Dendritic cell treated with granulocyte-macrophage colony-stimulating factor and Interleukin-4, amounts not matched to agents 40 ng/mL and 50 ng/mL, for 4 days (primary cell): ENCODE results near the gene CCDC91.

Experiments
- H3K27ac Mint-ChIP-seq: one replicate; pipeline ENCODE4 v1.8.0; 2022; ENCODE audit warnings: mild to moderate bottlenecking, mixed read lengths
- H3K27me3 Mint-ChIP-seq: one replicate; pipeline ENCODE4 v1.8.0; 2022; ENCODE audit warnings: mild to moderate bottlenecking, mixed read lengths
- H3K36me3 Mint-ChIP-seq: one replicate; pipeline ENCODE4 v1.8.0; 2022; ENCODE audit warnings: low read depth, mixed read lengths
- H3K4me1 Mint-ChIP-seq: one replicate; pipeline ENCODE4 v1.8.0; 2022; ENCODE audit warnings: low read depth, mixed read lengths
- H3K4me3 Mint-ChIP-seq: one replicate; pipeline ENCODE4 v1.8.0; 2022; ENCODE audit warnings: mild to moderate bottlenecking, moderate library complexity, mixed read lengths
- H3K9me3 Mint-ChIP-seq: one replicate; pipeline ENCODE4 v1.8.0; 2022; ENCODE audit warnings: mixed read lengths
- intact Hi-C: fragments of 100-400 bp; cut with micrococcal nuclease; formaldehyde crosslinking; loops from one replicate; pipeline ENCODE4 v1.15.0; 2022

Gene CCDC91

GRCh38 chr12:28552251-28552970 is 362.2 kb downstream of the CCDC91 start:
- Mint-ChIP-seq H3K4me1 (no peaks in the 10 kb centered on the region), H3K36me3 (peaks cover 5% of the 10 kb centered on the region), H3K9me3 (no peaks in the 10 kb centered on the region), H3K27ac (no peak overlapping the region), H3K27me3 (no peaks in the 10 kb centered on the region), H3K4me3 (no peak overlapping the region)
- intact Hi-C loops = no loop called here

DNA sequence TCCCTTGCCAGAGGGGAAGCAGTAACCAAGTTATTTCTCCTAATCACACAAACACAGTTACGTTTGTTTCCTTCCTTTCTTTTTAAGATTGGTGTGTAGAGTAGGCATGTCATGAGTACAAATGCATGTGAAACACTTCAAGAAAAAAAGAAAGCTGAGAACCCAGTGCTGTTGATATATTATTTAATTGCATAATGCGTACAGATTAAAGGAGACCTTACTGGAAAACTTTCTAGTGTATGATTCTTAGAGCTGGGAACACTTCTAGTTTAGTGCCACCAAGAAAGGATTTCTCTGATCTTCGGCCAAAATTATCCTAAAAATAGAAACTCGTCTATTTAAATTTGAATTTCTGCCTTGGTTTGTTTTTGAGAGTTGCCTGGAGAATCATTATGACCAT is 365.5 kb downstream of the CCDC91 start:
- Mint-ChIP-seq H3K27me3 (no peaks in the 10 kb centered on the region), H3K36me3 (peaks cover 11% of the 10 kb centered on the region), H3K4me3 (no peak overlapping the region), H3K27ac (no peak overlapping the region), H3K9me3 (no peaks in the 10 kb centered on the region), H3K4me1 (no peaks in the 10 kb centered on the region)
- intact Hi-C loops = no loop called here

DNA sequence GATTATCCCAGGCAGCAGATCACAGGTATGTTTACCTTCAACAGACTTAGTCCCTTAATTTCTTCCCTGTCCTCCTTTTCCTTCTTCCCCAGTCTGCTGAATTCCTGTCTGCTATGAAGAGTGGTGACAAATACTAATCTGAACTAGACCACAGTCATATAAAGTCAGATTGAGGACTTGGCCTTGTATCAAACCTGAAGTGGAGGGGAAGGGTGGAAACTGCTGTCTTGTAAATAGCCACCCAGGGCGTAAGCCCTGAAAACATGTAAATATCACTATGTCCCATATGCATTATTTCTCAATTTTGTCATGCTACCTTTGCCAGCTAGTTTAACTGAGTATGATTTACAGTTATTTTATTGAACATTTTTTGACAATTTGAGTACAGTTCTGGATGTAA is 368.0 kb downstream of the CCDC91 start:
- Mint-ChIP-seq H3K27me3 (no peaks in the 10 kb centered on the region), H3K9me3 (no peaks in the 10 kb centered on the region), H3K4me3 (no peak overlapping the region), H3K4me1 (no peaks in the 10 kb centered on the region), H3K27ac (no peak overlapping the region), H3K36me3 (peaks cover 11% of the 10 kb centered on the region)
- intact Hi-C loops = no loop called here

- peaks cover 23% of the 10 kb centered on the region for H3K36me3 Mint-ChIP-seq
- intact Hi-C loops = no loop called here
- no peak overlapping the region for H3K4me3 Mint-ChIP-seq
- no peak overlapping the region for H3K27ac Mint-ChIP-seq
- H3K9me3 Mint-ChIP-seq = peaks cover 11% of the 10 kb centered on the region
- peaks cover 12% of the 10 kb centered on the region for H3K4me1 Mint-ChIP-seq
- H3K27me3 Mint-ChIP-seq = no peaks in the 10 kb centered on the region
Observed at GRCh38 chr12:28563286-28563685, 373.0 kb downstream of the CCDC91 start.

DNA sequence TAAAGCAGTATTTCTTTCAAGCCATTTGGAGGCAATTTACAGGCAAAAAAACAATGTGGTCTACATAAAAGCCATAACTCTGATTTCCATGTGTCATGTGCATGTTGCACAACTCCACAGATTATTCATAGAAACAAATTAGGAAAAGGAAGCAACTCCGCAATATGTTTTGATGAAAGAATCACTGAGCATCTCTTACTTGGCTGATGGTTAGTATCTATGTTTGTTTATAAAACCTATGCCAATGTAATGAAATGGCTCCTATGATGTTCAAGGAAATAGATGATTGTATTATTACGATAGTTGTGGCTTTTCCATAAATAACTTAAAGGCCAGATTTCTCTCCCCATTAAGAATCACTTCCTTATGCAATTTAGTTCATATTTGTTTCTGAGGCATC is 373.7 kb downstream of the CCDC91 start:
- Mint-ChIP-seq H3K9me3 (peaks cover 11% of the 10 kb centered on the region), H3K4me1 (peaks cover 12% of the 10 kb centered on the region), H3K27ac (no peak overlapping the region), H3K27me3 (no peaks in the 10 kb centered on the region), H3K36me3 (peaks cover 18% of the 10 kb centered on the region), H3K4me3 (no peak overlapping the region)
- intact Hi-C loops = no loop called here

DNA sequence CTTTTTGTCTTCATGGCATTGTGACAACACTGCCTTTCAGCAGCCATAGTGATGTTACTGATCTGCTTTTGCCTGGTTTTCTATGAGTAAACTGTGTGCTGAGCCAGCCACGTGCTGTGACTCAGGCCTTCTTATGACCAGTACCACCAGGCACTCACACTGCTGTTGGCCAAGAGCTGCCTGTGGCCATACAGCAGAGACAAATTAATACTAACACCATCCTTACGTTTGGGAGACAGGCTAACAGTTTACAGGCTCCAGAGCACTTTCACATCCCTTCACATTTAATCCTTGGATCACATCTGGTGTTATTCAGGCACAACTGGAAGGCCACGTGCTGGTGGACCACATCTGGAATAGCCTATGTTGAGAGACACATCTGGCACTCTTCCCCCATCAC is 377.9 kb downstream of the CCDC91 start:
- H3K27me3 Mint-ChIP-seq = no peaks in the 10 kb centered on the region
- no peak overlapping the region for H3K4me3 Mint-ChIP-seq
- no peak overlapping the region for H3K27ac Mint-ChIP-seq
- H3K36me3 Mint-ChIP-seq = peaks cover 14% of the 10 kb centered on the region
- peaks cover 12% of the 10 kb centered on the region for H3K4me1 Mint-ChIP-seq
- H3K9me3 Mint-ChIP-seq = peaks cover 11% of the 10 kb centered on the region
- intact Hi-C loops = no loop called here

DNA sequence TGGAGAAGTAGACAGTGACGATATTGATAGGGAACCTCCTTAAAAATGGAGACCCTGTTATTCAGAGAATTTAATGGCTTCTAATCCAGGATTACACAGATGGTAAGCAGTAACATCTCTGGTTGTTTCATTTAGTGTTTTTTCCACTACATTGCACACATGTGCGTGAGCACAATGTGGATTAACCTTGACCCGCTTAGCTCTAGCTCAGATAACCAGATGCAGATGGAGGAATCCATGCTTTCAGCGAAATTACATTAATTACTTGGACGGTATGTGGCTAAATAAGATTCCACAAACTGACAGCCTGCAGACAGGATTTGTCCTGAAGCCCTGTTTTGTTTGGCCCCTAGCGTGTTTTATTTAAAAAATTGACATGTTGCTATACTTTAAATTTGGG is 378.4 kb downstream of the CCDC91 start:
- no peak overlapping the region for H3K27ac Mint-ChIP-seq
- peaks cover 14% of the 10 kb centered on the region for H3K36me3 Mint-ChIP-seq
- intact Hi-C loops = no loop called here
- peaks cover 8% of the 10 kb centered on the region for H3K4me1 Mint-ChIP-seq
- no peak overlapping the region for H3K4me3 Mint-ChIP-seq
- H3K9me3 Mint-ChIP-seq = peaks cover 11% of the 10 kb centered on the region
- H3K27me3 Mint-ChIP-seq = no peaks in the 10 kb centered on the region

- H3K4me3 Mint-ChIP-seq = no peak overlapping the region
- no peaks in the 10 kb centered on the region for H3K27me3 Mint-ChIP-seq
- H3K4me1 Mint-ChIP-seq = no peaks in the 10 kb centered on the region
- intact Hi-C loops = no loop called here
- H3K9me3 Mint-ChIP-seq = peaks cover 11% of the 10 kb centered on the region
- H3K36me3 Mint-ChIP-seq = peaks cover 10% of the 10 kb centered on the region
- no peak overlapping the region for H3K27ac Mint-ChIP-seq
Observed at GRCh38 chr12:28569698-28570411, 379.6 kb downstream of the CCDC91 start.

DNA sequence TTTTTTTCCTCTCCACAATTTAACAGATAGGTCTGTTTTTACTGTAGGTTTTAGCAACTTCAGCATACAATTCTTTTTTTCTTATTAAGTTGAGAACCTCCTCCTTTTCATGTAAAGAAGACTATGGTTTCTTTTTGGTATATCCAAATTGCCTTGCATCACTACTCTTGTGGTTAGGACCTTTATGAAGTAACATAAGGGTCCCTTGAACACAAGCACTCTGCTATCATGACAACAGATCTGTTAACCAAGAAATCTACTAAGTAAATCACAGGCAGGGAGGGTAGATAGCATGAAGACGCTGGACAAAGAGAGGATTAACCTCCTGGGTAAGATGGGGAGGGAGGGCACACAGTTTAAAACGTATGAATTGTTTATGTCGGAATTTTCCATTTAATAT is 380.6 kb downstream of the CCDC91 start:
- peaks cover 7% of the 10 kb centered on the region for H3K9me3 Mint-ChIP-seq
- H3K36me3 Mint-ChIP-seq = peaks cover 4% of the 10 kb centered on the region
- intact Hi-C loops = no loop called here
- H3K4me1 Mint-ChIP-seq = no peaks in the 10 kb centered on the region
- no peak overlapping the region for H3K4me3 Mint-ChIP-seq
- no peak overlapping the region for H3K27ac Mint-ChIP-seq
- H3K27me3 Mint-ChIP-seq = no peaks in the 10 kb centered on the region

DNA sequence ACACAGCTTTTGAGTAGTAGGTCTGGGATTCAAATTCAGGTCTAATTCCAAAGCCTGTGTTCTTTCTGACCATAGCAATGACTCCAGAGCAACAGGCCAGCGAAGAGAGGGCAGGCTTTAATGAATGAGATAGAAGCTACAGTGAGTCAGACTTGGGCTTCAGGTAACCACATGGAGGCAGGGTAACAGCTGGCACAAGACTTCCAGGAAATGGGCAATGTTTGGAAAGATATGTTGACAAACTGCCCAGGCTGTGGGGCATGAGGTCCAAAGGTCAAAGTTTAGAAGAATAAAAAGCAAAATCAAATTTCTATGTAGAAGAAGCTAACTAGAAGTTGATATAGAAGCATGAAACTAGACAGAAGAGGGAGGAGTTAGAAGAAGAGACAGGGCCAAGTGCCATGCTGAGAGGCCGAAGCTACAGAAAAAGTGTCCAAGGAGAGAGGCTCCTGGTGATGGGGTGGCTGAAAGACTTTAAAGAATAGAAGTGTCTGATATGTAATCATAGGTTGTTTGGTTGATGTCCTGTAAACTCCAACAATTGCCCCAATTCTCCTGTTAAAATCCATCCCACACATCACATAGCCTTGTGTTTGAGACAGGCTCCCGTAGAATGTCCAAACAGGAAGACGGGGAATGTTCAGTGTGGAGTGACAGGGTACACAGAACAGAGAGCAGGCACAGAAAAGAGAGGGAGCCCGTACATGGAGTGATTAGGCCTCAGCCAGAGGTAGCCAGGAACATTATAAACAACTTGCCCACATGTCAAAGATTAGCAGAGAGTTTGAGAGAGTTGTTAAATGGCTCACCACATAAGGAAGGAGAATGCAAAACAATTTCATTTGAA is 384.7 kb downstream of the CCDC91 start:
- Mint-ChIP-seq H3K27ac (no peak overlapping the region), H3K27me3 (no peaks in the 10 kb centered on the region), H3K36me3 (no peaks in the 10 kb centered on the region), H3K4me3 (no peak overlapping the region), H3K4me1 (no peaks in the 10 kb centered on the region), H3K9me3 (no peaks in the 10 kb centered on the region)
- intact Hi-C loops = no loop called here

GRCh38 chr12:28575593-28576205 is 385.4 kb downstream of the CCDC91 start:
- Mint-ChIP-seq H3K9me3 (no peaks in the 10 kb centered on the region), H3K27ac (no peak overlapping the region), H3K4me1 (no peaks in the 10 kb centered on the region), H3K4me3 (no peak overlapping the region), H3K36me3 (no peaks in the 10 kb centered on the region), H3K27me3 (no peaks in the 10 kb centered on the region)
- intact Hi-C loops = no loop called here

GRCh38 chr12:28578361-28578760 is 388.1 kb downstream of the CCDC91 start:
- H3K27me3 Mint-ChIP-seq = no peaks in the 10 kb centered on the region
- no peak overlapping the region for H3K4me3 Mint-ChIP-seq
- H3K27ac Mint-ChIP-seq = no peak overlapping the region
- H3K36me3 Mint-ChIP-seq = no peaks in the 10 kb centered on the region
- H3K4me1 Mint-ChIP-seq = peaks cover 4% of the 10 kb centered on the region
- H3K9me3 Mint-ChIP-seq = no peaks in the 10 kb centered on the region
- intact Hi-C loops = no loop called here

- intact Hi-C loops = no loop called here
- no peaks in the 10 kb centered on the region for H3K27me3 Mint-ChIP-seq
- no peak overlapping the region for H3K27ac Mint-ChIP-seq
- peaks cover 9% of the 10 kb centered on the region for H3K4me1 Mint-ChIP-seq
- no peaks in the 10 kb centered on the region for H3K9me3 Mint-ChIP-seq
- no peak overlapping the region for H3K4me3 Mint-ChIP-seq
- no peaks in the 10 kb centered on the region for H3K36me3 Mint-ChIP-seq
Observed at GRCh38 chr12:28578833-28579252, 388.6 kb downstream of the CCDC91 start.
